Esophagus (tissue), 2 donors: ENCODE measurements around the gene LILRB3. TPM values are rescaled to one million over a fixed set of nuclear protein-coding genes. Genes with fewer than 3 reads are reported as not detected.
"Not testable (repeated sequence)": the region's sequence is repeated elsewhere in the genome, so short reads cannot be mapped to it uniquely, and the experiment has no call there.

ENCODE experiments used
- H3K27ac ChIP-seq, 2 donors: one replicate each; pipeline ENCODE4 v1.5.1; 2013; ENCODE audit warnings: low read depth in 2 of 2, mild to moderate bottlenecking in 2 of 2, inconsistent platforms in 1 of 2, low read length in 1 of 2, moderate library complexity in 1 of 2
- H3K27me3 ChIP-seq, 2 donors: one replicate each; pipeline ENCODE4 v1.6.1; 2013; ENCODE audit warnings: low read length in 2 of 2, control low read depth in 1 of 2, mild to moderate bottlenecking in 1 of 2; ENCODE audit not compliant: insufficient read depth in 2 of 2, control insufficient read depth in 1 of 2
- H3K36me3 ChIP-seq, 2 donors: one replicate each; pipeline ENCODE4 v1.6.1; 2013; ENCODE audit warnings: low read length in 1 of 2; ENCODE audit not compliant: control insufficient read depth in 2 of 2, insufficient read depth in 2 of 2
- H3K4me1 ChIP-seq, 2 donors: one replicate each; pipeline ENCODE4 v1.6.1; 2013; ENCODE audit warnings: low read length in 1 of 2; ENCODE audit not compliant: control insufficient read depth in 2 of 2, insufficient read depth in 2 of 2
- H3K4me3 ChIP-seq, 2 donors: one replicate each; pipeline ENCODE4 v1.5.1; 2013; ENCODE audit warnings: low read length in 2 of 2, mild to moderate bottlenecking in 2 of 2, low read depth in 1 of 2, moderate library complexity in 1 of 2
- H3K9me3 ChIP-seq, 2 donors: one replicate each; pipeline ENCODE4 v1.6.1; 2013; ENCODE audit warnings: mild to moderate bottlenecking in 2 of 2, low read depth in 1 of 2, low read length in 1 of 2, moderate library complexity in 1 of 2; ENCODE audit not compliant: control insufficient read depth in 2 of 2, insufficient read depth in 1 of 2
- WGBS, 2 donors: extraction: QIAGEN DNeasy Blood & Tissue Kit; methylation state at CpG; one replicate each; pipeline ENCODE4 v1.1.7; 2013; 5-methylcytosine and 5-hydroxymethylcytosine counted together
- polyA plus RNA-seq, 2 donors: library from polyadenylated mRNA; stranded (reverse); fragments of 200-250 nt; gene quantifications; one replicate each; pipeline ENCODE4 v1.2.3, GENCODE V29; 2013
- donor health status: healthy with polysubstance abuse.
- donor health status: Bipolar disorder and iron deficiency.

Gene LILRB3
- polyA plus RNA-seq, 2 donors: 0.63 to 0.75 TPM

DNA sequence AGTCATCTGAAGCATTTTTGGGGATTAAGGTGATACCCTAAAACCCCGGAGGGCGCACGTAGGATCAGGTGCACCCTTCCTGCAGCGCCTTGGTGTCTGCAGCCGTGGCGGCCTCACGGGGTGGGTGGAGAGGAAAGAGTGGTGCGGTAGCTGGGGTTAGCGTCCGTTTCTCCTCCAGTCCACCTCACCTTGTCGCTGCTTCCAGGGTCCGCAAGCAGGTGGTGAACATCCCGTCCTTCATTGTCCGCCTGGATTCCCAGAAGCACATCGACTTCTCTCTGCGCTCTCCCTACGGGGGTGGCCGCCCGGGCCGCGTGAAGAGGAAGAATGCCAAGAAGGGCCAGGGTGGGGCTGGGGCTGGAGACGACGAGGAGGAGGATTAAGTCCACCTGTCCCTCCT, 15.6 kb downstream of the LILRB3 start:
- 67 to 68% methylated on average over 18 to 23 of the region's 23 CpGs for WGBS, 2 donors
- H3K27me3 ChIP-seq, H3K9me3 ChIP-seq, H3K4me3 ChIP-seq: not testable (repeated sequence)
- H3K36me3 ChIP-seq: peaks cover 20 to 44% of the 10 kb centered on the region in 2 donors
- H3K27ac ChIP-seq: peak overlapping the region in 1 of 2 donors; percentile 6
- peaks cover 13 to 25% of the 10 kb centered on the region in 2 donors for H3K4me1 ChIP-seq

DNA sequence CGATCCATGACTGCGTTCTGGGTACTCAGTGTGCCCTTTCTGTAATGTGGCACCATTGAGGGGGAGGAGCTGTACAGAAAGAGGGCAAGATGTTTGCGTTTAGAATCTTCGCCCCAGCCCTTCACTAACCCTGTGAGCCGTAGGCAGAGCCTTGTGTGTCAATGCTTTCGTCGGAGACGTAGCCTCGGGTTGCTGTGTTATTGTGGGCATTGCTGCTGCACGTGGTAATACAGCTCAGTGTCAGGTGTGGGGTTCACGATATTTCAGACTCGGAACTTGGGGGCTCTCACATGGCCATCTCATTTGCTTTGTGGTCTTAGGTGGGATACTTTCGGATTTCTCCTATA, 16.0 kb downstream of the LILRB3 start:
- Histone ChIP-seq H3K27me3 (no peaks in the 10 kb centered on the region), H3K4me3 (no peak overlapping the region), H3K9me3 (no peaks in the 10 kb centered on the region), H3K36me3 (peaks cover 20 to 44% of the 10 kb centered on the region in 2 donors), H3K4me1 (peaks cover 16 to 25% of the 10 kb centered on the region in 2 donors), H3K27ac (no peak overlapping the region)
- WGBS, 2 donors: 77 to 84% methylated on average over 13 of the region's 13 CpGs

DNA sequence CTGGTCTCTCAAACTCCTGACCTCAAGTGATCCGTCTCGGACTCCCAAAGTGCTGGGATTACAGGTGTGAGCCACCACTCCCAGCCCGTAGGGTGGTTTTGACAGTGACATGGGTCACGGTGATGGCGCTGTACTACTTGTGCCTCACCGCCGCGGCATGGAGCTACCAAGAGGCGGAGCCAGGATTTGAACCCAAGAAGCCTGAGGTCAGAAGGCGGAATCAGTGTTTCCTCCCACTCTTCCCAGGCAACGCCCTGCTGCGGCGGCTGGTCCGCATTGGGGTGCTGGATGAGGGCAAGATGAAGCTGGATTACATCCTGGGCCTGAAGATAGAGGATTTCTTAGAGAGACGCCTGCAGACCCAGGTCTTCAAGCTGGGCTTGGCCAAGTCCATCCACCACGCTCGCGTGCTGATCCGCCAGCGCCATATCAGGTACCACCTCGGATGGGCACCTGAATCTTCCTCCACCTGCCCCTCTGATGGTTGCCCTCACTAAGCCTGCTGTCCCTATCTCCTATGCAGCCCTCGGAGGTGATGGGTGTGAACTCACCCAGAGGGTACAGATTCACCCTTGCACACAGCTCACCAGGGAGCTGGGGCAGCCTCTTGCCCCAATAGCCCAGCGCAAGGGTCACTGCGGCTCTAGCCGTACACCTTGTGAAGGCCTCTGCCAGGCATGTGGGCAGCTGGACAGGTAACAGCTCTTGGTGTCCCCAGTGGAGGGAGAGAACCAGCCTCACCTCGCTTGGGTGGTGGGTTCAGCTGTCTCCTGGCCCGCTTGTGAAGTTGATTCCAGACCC, 16.6 kb downstream of the LILRB3 start:
- H3K36me3 ChIP-seq: peaks cover 20 to 44% of the 10 kb centered on the region in 2 donors
- 85 to 88% methylated on average over 27 of the region's 27 CpGs for WGBS, 2 donors
- no peaks in the 10 kb centered on the region for H3K27me3 ChIP-seq
- no peak overlapping the region for H3K4me3 ChIP-seq
- peaks cover 18 to 25% of the 10 kb centered on the region in 2 donors for H3K4me1 ChIP-seq
- no peaks in the 10 kb centered on the region for H3K9me3 ChIP-seq
- H3K27ac ChIP-seq: no peak overlapping the region

DNA sequence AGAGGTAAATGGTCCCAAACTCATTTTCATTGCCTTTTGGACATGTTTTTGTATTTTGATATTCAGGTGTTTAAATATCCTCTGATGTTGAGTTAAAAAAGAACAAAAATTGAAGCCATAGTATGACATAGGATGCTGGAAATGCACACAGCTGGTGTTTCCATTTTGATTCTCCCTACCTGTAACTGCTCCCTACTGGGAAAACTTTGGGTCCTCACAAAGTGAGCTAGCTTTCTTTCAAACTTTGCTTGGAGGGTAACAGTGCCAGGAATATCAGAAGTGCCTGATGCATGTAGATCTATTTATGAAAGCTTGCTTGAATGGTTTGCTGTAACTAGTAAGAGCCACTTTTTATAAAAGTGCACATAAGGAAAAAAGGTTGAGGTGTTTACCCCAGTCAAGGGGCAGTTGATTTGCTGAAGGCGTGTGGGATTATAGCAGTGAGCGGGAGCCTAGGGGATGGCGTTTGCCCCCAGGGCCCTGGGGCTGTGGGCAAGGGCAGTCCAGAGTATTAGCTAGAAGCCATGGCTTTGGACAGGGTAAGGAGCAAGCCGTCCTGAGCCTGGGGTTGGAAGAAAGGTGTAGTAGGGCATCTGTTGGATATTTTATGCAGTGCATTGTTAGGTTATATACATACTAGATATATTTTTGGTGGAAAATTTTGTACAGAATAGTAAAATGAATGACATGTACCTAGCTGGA, 17.9 kb downstream of the LILRB3 start:
- Histone ChIP-seq H3K4me3 (no peak overlapping the region), H3K36me3 (peaks cover 20 to 44% of the 10 kb centered on the region in 2 donors), H3K27me3 (no peaks in the 10 kb centered on the region), H3K4me1 (peaks cover 18 to 22% of the 10 kb centered on the region in 2 donors), H3K9me3 (no peaks in the 10 kb centered on the region), H3K27ac (peak overlapping the region in 1 of 2 donors; percentile 0)
- 73 to 74% methylated on average over 4 of the region's 4 CpGs for WGBS, 2 donors

DNA sequence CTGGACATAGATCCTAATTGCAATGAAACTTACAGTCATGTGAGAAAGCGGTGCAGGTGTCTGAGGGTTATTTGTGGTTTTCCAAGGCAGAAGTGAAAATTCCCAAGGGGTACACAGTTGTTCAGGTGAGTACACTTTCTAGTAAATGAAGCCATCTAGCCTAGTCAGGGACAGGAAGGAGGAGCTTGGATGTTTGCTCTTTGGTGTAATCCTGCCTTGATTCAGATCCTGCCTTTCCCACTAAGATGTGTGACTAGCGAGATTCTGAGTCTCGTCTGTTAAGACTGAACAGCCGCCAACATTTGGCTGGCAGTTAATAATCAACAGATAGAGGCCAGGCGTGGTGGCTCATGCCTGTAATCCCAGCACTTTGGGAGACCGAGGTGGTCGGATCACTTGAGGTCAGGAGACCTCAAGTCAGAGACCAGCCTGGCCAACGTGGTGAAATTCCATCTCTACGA, 19.6 kb downstream of the LILRB3 start:
- peaks cover 20 to 37% of the 10 kb centered on the region in 2 donors for H3K36me3 ChIP-seq
- H3K4me1 ChIP-seq: peaks cover 11% of the 10 kb centered on the region in 2 donors
- no peaks in the 10 kb centered on the region for H3K27me3 ChIP-seq
- peak overlapping the region in 1 of 2 donors; percentile 14 for H3K4me3 ChIP-seq
- no peak overlapping the region for H3K27ac ChIP-seq
- H3K9me3 ChIP-seq: no peaks in the 10 kb centered on the region
- WGBS, 2 donors: 34 to 41% methylated on average over 9 of the region's 9 CpGs

DNA sequence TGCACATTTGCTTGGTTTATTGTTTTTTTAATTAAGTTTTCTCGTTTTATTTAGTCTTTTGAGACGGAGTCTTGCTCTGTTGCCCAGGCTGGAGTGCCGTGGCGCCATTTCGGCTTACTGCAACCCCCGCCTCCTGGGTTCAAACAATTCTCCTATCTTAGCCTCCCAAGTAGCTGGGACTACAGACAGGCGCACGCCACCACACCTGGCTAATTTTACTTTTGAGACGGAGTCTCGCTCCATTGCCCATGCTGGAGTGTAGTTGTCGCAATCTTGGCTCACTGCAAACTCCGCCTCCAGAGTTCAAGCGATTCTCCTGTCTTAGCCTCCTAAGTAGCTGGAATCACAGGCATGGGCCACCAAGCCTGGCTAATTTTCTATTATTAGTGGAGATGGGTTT, 20.8 kb downstream of the LILRB3 start:
- Histone ChIP-seq H3K36me3 (peaks cover 18 to 27% of the 10 kb centered on the region in 2 donors), H3K4me3 (peak overlapping the region in 1 of 2 donors; percentile 87), H3K4me1 (peaks cover 11% of the 10 kb centered on the region in 2 donors), H3K27ac (no peak overlapping the region), H3K27me3 (no peaks in the 10 kb centered on the region), H3K9me3 (no peaks in the 10 kb centered on the region)
- 50 to 62% methylated on average over 13 of the region's 13 CpGs for WGBS, 2 donors

DNA sequence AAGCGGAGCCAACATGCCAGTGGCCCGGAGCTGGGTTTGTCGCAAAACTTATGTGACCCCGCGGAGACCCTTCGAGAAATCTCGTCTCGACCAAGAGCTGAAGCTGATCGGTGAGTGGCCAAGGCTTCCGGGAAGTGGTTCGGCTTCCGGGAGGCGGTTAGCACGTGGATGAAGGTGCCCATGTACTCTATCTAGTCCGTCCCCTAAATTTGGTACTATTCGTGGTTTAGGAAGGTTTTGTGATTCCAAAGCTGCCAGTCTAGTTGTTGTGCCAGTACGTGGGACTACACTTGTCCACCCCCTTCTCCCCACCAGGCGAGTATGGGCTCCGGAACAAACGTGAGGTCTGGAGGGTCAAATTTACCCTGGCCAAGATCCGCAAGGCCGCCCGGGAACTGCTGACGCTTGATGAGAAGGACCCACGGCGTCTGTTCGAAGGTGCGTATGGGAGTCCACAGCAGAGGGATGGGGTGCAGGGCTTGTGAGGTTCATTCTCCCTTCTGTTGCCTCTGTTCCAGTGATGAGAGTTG, 21.6 kb downstream of the LILRB3 start:
- 1 to 2% methylated on average over 28 of the region's 28 CpGs for WGBS, 2 donors
- Histone ChIP-seq H3K4me3 (peak overlapping the region; percentile 69 to 87), H3K4me1 (peaks cover 8 to 11% of the 10 kb centered on the region in 2 donors), H3K9me3 (no peaks in the 10 kb centered on the region), H3K27me3 (no peaks in the 10 kb centered on the region), H3K36me3 (peaks cover 10 to 19% of the 10 kb centered on the region in 2 donors), H3K27ac (peak overlapping the region; percentile 93 to 99)

DNA sequence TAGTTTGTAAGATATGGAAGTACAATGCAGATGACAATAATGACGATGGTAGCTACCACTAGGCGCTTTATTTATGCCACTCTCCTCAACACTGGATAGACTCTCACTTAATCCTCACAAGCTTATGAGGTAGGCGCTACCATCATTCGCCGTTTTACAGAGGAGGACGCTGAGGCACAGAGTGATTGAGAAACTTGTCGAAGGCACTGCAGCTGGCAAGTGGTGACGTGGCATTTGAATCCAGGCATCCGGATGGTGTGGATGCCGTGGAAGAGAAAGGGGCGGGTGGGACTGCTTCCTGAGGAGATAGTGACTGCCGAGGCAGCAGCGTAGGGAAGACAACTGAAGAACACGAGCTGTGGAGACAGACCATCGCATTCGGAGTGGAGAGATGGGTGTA, 23.4 kb downstream of the LILRB3 start:
- WGBS, 2 donors: 95 to 96% methylated on average over 16 of the region's 16 CpGs
- Histone ChIP-seq H3K9me3 (no peaks in the 10 kb centered on the region), H3K36me3 (peaks cover 6 to 8% of the 10 kb centered on the region in 2 donors), H3K4me1 (peaks cover 5 to 10% of the 10 kb centered on the region in 2 donors), H3K4me3 (no peak overlapping the region), H3K27ac (no peak overlapping the region), H3K27me3 (no peaks in the 10 kb centered on the region)

DNA sequence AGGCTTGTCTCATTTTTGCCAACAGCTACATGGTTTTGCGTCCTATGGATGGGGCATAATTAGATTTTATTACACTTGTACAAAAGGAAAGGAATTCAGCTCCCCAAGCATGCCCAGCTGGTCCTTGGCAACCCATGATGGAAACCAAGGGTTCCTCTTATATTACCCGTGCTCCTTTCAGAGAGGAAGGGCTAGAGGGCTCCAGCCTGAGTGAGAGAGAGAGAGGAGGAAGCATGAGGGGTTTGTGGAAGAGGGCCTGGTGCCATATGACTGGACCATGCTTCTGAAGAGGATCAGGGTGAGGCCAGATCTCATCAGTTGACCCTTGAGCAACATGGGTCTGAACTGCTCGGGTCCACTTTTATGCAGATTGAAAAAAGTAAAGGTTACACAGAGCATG, 25.7 kb downstream of the LILRB3 start:
- Histone ChIP-seq H3K27me3 (no peaks in the 10 kb centered on the region), H3K4me1 (peaks cover under 1 to 5% of the 10 kb centered on the region in 2 donors), H3K4me3 (no peak overlapping the region), H3K9me3 (no peaks in the 10 kb centered on the region), H3K27ac (no peak overlapping the region), H3K36me3 (peaks cover 0 to 5% of the 10 kb centered on the region in 2 donors)
- 69% methylated on average over 3 of the region's 3 CpGs for WGBS, 2 donors
